GM10266 (cell line): ENCODE results near the gene PLEKHM3.
A peak's percentile ranks its signal among the peaks of the same experiment; 100 is the strongest.

Source experiments
- DNase-seq: peaks from one replicate; pipeline ENCODE4 v3.0.0; 2012; ENCODE audit errors: extremely low spot score
- CTCF ChIP-seq: IDR thresholded peaks from 2 replicates; pipeline ENCODE4 v1.5.1; 2012; ENCODE audit warnings: mild to moderate bottlenecking, low read depth; ENCODE audit not compliant: control insufficient read depth, insufficient read depth; ENCODE audit errors: missing control alignments

Gene PLEKHM3

GRCh38 chr2:208064220-208064961 lies 39.1 kb upstream of the PLEKHM3 start:
- peak; percentile 40 for DNase-seq
- no peak for TF ChIP-seq CTCF

- TF ChIP-seq CTCF, result no peak
- no peak for DNase-seq
Observed at GRCh38 chr2:208062961-208063360, 37.6 kb upstream of the PLEKHM3 start.

- no peak for DNase-seq
- peak; percentile 31 for TF ChIP-seq CTCF
Observed at GRCh38 chr2:208062113-208062512, 36.8 kb upstream of the PLEKHM3 start.

GRCh38 chr2:208057108-208057507 lies 31.8 kb upstream of the PLEKHM3 start:
- TF ChIP-seq CTCF, result no peak
- no peak for DNase-seq

GRCh38 chr2:208049441-208049840 lies 24.1 kb upstream of the PLEKHM3 start:
- DNase-seq, result no peak
- TF ChIP-seq CTCF, result no peak

GRCh38 chr2:208049006-208049405 lies 23.7 kb upstream of the PLEKHM3 start:
- DNase-seq, result no peak
- TF ChIP-seq CTCF, result no peak

GRCh38 chr2:208047840-208048239 lies 22.5 kb upstream of the PLEKHM3 start:
- DNase-seq, result no peak
- TF ChIP-seq CTCF, result no peak
